ENCODE results near the gene AGRP.
"Not testable (repeated sequence)": the region's sequence is repeated elsewhere in the genome, so short reads cannot be mapped to it uniquely, and the experiment has no call there.

The AGRP gene

GRCh38 chr16:67513892-67514291 is 30.5 kb upstream of the AGRP start:
- not testable (repeated sequence) for H3K18ac ChIP-seq (ENCODE audit: low read length); H2BK5ac ChIP-seq (ENCODE audit: low read length)

GRCh38 chr16:67509016-67509415 is 25.7 kb upstream of the AGRP start:
- Histone ChIP-seq H4K8ac (ENCODE audit: low read depth, low read length) (peak overlapping the region; percentile 43), H2BK5ac (ENCODE audit: low read length) (no peak overlapping the region), H3K36me3 (replicated peaks in 1 of 2; ENCODE audit: control insufficient read depth in 2 of 2, insufficient read depth in 2 of 2, low read length in 2 of 2) (no peaks in the 10 kb centered on the region), H3K27me3 (ENCODE audit: control insufficient read depth in 3 of 3, insufficient read depth in 3 of 3, low read depth in 1 of 3, low read length in 3 of 3) (no peaks in the 10 kb centered on the region), H2BK15ac (ENCODE audit: low read length) (no peak overlapping the region), H3K4ac (ENCODE audit: low read length) (peak overlapping the region; percentile 37), H2BK120ac (ENCODE audit: low read depth, low read length) (no peak overlapping the region), H3K79me1 (ENCODE audit: low read depth, low read length) (no peaks in the 10 kb centered on the region), H3K9me3 (replicated peaks in 1 of 2; ENCODE audit: control insufficient read depth in 2 of 2, insufficient read depth in 1 of 2, low read depth in 1 of 2, low read length in 2 of 2) (no peaks in the 10 kb centered on the region), H3K18ac (ENCODE audit: low read length) (peak overlapping the region; percentile 38), H3K4me1 (ENCODE audit: control insufficient read depth in 2 of 2, insufficient read depth in 1 of 2, low read depth in 1 of 2, low read length in 2 of 2) (no peaks in the 10 kb centered on the region), H3K27ac (replicated peaks; ENCODE audit: low read length) (no peak overlapping the region), H4K91ac (ENCODE audit: low read depth, low read length, poor library complexity) (no peak overlapping the region), H2BK12ac (ENCODE audit: low read length) (no peak overlapping the region), H3K23ac (ENCODE audit: low read depth, low read length, poor library complexity) (no peak overlapping the region), H2AK5ac (ENCODE audit: low read depth, low read length) (no peak overlapping the region), H3K14ac (ENCODE audit: low read length) (no peak overlapping the region), H2AFZ (ENCODE audit: low read length) (no peak overlapping the region), H3K4me3 (ENCODE audit: low read length in 2 of 2) (no peak overlapping the region), H3K9ac (ENCODE audit: low read depth, low read length, poor library complexity) (no peak overlapping the region), H3K4me2 (ENCODE audit: insufficient read depth, low read length, poor library complexity, severe bottlenecking) (no peak overlapping the region)
- no peak for DNase-seq (ENCODE audit: low spot score)
- no CpG with 5 or more reads among the region's 4 CpGs for WGBS, 2 donors (ENCODE audit: extremely low coverage in 2 of 2, insufficient read length in 2 of 2, insufficient replicate concordance in 1 of 2)

More at GRCh38 chr16:67513892-67514291, 30.5 kb upstream of the AGRP start:
- not testable (repeated sequence) for H3K79me1 ChIP-seq (ENCODE audit: low read depth, low read length); H2BK120ac ChIP-seq (ENCODE audit: low read depth, low read length); H3K36me3 ChIP-seq (replicated peaks in 1 of 2; ENCODE audit: control insufficient read depth in 2 of 2, insufficient read depth in 2 of 2, low read length in 2 of 2); H3K23ac ChIP-seq (ENCODE audit: low read depth, low read length, poor library complexity); H2BK15ac ChIP-seq (ENCODE audit: low read length); H3K4me3 ChIP-seq (ENCODE audit: low read length in 2 of 2); H4K8ac ChIP-seq (ENCODE audit: low read depth, low read length); H4K91ac ChIP-seq (ENCODE audit: low read depth, low read length, poor library complexity); H3K9ac ChIP-seq (ENCODE audit: low read depth, low read length, poor library complexity); H3K14ac ChIP-seq (ENCODE audit: low read length); H3K9me3 ChIP-seq (replicated peaks in 1 of 2; ENCODE audit: control insufficient read depth in 2 of 2, insufficient read depth in 1 of 2, low read depth in 1 of 2, low read length in 2 of 2); H3K4me2 ChIP-seq (ENCODE audit: insufficient read depth, low read length, poor library complexity, severe bottlenecking); H3K27ac ChIP-seq (replicated peaks; ENCODE audit: low read length); H3K4me1 ChIP-seq (ENCODE audit: control insufficient read depth in 2 of 2, insufficient read depth in 1 of 2, low read depth in 1 of 2, low read length in 2 of 2); H3K4ac ChIP-seq (ENCODE audit: low read length); DNase-seq (ENCODE audit: low spot score); H3K27me3 ChIP-seq (ENCODE audit: control insufficient read depth in 3 of 3, insufficient read depth in 3 of 3, low read depth in 1 of 3, low read length in 3 of 3); H2AFZ ChIP-seq (ENCODE audit: low read length); H2BK12ac ChIP-seq (ENCODE audit: low read length); H2AK5ac ChIP-seq (ENCODE audit: low read depth, low read length)
- WGBS, 2 donors (ENCODE audit: extremely low coverage in 2 of 2, insufficient read length in 2 of 2, insufficient replicate concordance in 1 of 2): no CpG with 5 or more reads among the region's 1 CpG

- no peak overlapping the region for H2BK15ac ChIP-seq (ENCODE audit: low read length)
- no peak overlapping the region for H3K4ac ChIP-seq (ENCODE audit: low read length)
- H2AK5ac ChIP-seq (ENCODE audit: low read depth, low read length): no peak overlapping the region
- H2BK12ac ChIP-seq (ENCODE audit: low read length): no peak overlapping the region
- no peak overlapping the region for H3K4me2 ChIP-seq (ENCODE audit: insufficient read depth, low read length, poor library complexity, severe bottlenecking)
- no peak overlapping the region for H4K8ac ChIP-seq (ENCODE audit: low read depth, low read length)
- H4K91ac ChIP-seq (ENCODE audit: low read depth, low read length, poor library complexity): no peak overlapping the region
- no peak overlapping the region for H3K4me3 ChIP-seq (ENCODE audit: low read length in 2 of 2)
- H3K14ac ChIP-seq (ENCODE audit: low read length): no peak overlapping the region
- no peak overlapping the region for H3K18ac ChIP-seq (ENCODE audit: low read length)
- no CpG with 5 or more reads among the region's 8 CpGs for whole genome bisulfite sequencing, 2 donors (ENCODE audit: extremely low coverage in 2 of 2, insufficient read length in 2 of 2, insufficient replicate concordance in 1 of 2)
- no peak overlapping the region for H3K27ac ChIP-seq (replicated peaks; ENCODE audit: low read length)
- H2AFZ ChIP-seq (ENCODE audit: low read length): no peak overlapping the region
- no peaks in the 10 kb centered on the region for H3K4me1 ChIP-seq (ENCODE audit: control insufficient read depth in 2 of 2, insufficient read depth in 1 of 2, low read depth in 1 of 2, low read length in 2 of 2)
- no peak for DNase-seq (ENCODE audit: low spot score)
- H3K27me3 ChIP-seq (ENCODE audit: control insufficient read depth in 3 of 3, insufficient read depth in 3 of 3, low read depth in 1 of 3, low read length in 3 of 3): no peaks in the 10 kb centered on the region
- no peak overlapping the region for H2BK5ac ChIP-seq (ENCODE audit: low read length)
- H3K9me3 ChIP-seq (replicated peaks in 1 of 2; ENCODE audit: control insufficient read depth in 2 of 2, insufficient read depth in 1 of 2, low read depth in 1 of 2, low read length in 2 of 2): no peaks in the 10 kb centered on the region
- H3K36me3 ChIP-seq (replicated peaks in 1 of 2; ENCODE audit: control insufficient read depth in 2 of 2, insufficient read depth in 2 of 2, low read length in 2 of 2): no peaks in the 10 kb centered on the region
- H3K9ac ChIP-seq (ENCODE audit: low read depth, low read length, poor library complexity): no peak overlapping the region
- H3K79me1 ChIP-seq (ENCODE audit: low read depth, low read length): no peaks in the 10 kb centered on the region
- no peak overlapping the region for H2BK120ac ChIP-seq (ENCODE audit: low read depth, low read length)
- no peak overlapping the region for H3K23ac ChIP-seq (ENCODE audit: low read depth, low read length, poor library complexity)
These were observed 23.1 kb upstream of the AGRP start for GRCh38 chr16:67506468-67506867.

- H4K91ac ChIP-seq (ENCODE audit: low read depth, low read length, poor library complexity): no peak overlapping the region
- no peak overlapping the region for H2AFZ ChIP-seq (ENCODE audit: low read length)
- no peak overlapping the region for H4K8ac ChIP-seq (ENCODE audit: low read depth, low read length)
- no peaks in the 10 kb centered on the region for H3K27me3 ChIP-seq (ENCODE audit: control insufficient read depth in 3 of 3, insufficient read depth in 3 of 3, low read depth in 1 of 3, low read length in 3 of 3)
- H2BK15ac ChIP-seq (ENCODE audit: low read length): no peak overlapping the region
- H3K23ac ChIP-seq (ENCODE audit: low read depth, low read length, poor library complexity): no peak overlapping the region
- no CpG with 5 or more reads among the region's 9 CpGs for WGBS, 2 donors (ENCODE audit: extremely low coverage in 2 of 2, insufficient read length in 2 of 2, insufficient replicate concordance in 1 of 2)
- H3K14ac ChIP-seq (ENCODE audit: low read length): no peak overlapping the region
- H3K27ac ChIP-seq (replicated peaks; ENCODE audit: low read length): no peak overlapping the region
- no peak overlapping the region for H2AK5ac ChIP-seq (ENCODE audit: low read depth, low read length)
- no peak overlapping the region for H2BK12ac ChIP-seq (ENCODE audit: low read length)
- no peak overlapping the region for H3K4me3 ChIP-seq (ENCODE audit: low read length in 2 of 2)
- H2BK120ac ChIP-seq (ENCODE audit: low read depth, low read length): no peak overlapping the region
- H3K4ac ChIP-seq (ENCODE audit: low read length): no peak overlapping the region
- no peaks in the 10 kb centered on the region for H3K9me3 ChIP-seq (replicated peaks in 1 of 2; ENCODE audit: control insufficient read depth in 2 of 2, insufficient read depth in 1 of 2, low read depth in 1 of 2, low read length in 2 of 2)
- no peak overlapping the region for H3K18ac ChIP-seq (ENCODE audit: low read length)
- no peak for DNase-seq (ENCODE audit: low spot score)
- H3K79me1 ChIP-seq (ENCODE audit: low read depth, low read length): no peaks in the 10 kb centered on the region
- H3K9ac ChIP-seq (ENCODE audit: low read depth, low read length, poor library complexity): no peak overlapping the region
- H3K4me2 ChIP-seq (ENCODE audit: insufficient read depth, low read length, poor library complexity, severe bottlenecking): no peak overlapping the region
- H3K36me3 ChIP-seq (replicated peaks in 1 of 2; ENCODE audit: control insufficient read depth in 2 of 2, insufficient read depth in 2 of 2, low read length in 2 of 2): no peaks in the 10 kb centered on the region
- H2BK5ac ChIP-seq (ENCODE audit: low read length): no peak overlapping the region
- no peaks in the 10 kb centered on the region for H3K4me1 ChIP-seq (ENCODE audit: control insufficient read depth in 2 of 2, insufficient read depth in 1 of 2, low read depth in 1 of 2, low read length in 2 of 2)
These were observed 21.0 kb upstream of the AGRP start for GRCh38 chr16:67504031-67505021.
